Measurements from ENCODE around the gene PARP1. TPM values are rescaled to one million over a fixed set of nuclear protein-coding genes. Genes with fewer than 3 reads are reported as not detected.

The PARP1 gene
- total RNA-seq, 4 donors from 2014 or later: 62.3 to 76.9 (median 63.4) TPM

GRCh38 chr1:226353698-226354525, 54.0 kb downstream of the PARP1 start:
- no peak for TF ChIP-seq CTCF (IDR thresholded peaks at IDR 0.05)
- ATAC-seq (ENCODE audit: low FRiP score) (no peak), DNase-seq (ENCODE audit: low spot score) (no peak)

- no peak for ATAC-seq (ENCODE audit: low FRiP score)
- no peak for DNase-seq (ENCODE audit: low spot score)
- TF ChIP-seq CTCF (IDR thresholded peaks at IDR 0.05): no peak
Observed at GRCh38 chr1:226351709-226352108, 56.2 kb downstream of the PARP1 start.

GRCh38 chr1:226350519-226350865, 57.4 kb downstream of the PARP1 start:
- ATAC-seq (ENCODE audit: low FRiP score): no peak
- no peak for DNase-seq (ENCODE audit: low spot score)
- TF ChIP-seq CTCF (IDR thresholded peaks at IDR 0.05): no peak

- no peak for ATAC-seq (ENCODE audit: low FRiP score)
Observed at GRCh38 chr1:226349801-226350518, 57.9 kb downstream of the PARP1 start.

GRCh38 chr1:226349081-226349480, 58.8 kb downstream of the PARP1 start:
- DNase-seq (ENCODE audit: low spot score) (no peak), ATAC-seq (ENCODE audit: low FRiP score) (no peak)
- TF ChIP-seq CTCF (IDR thresholded peaks at IDR 0.05): no peak

More at GRCh38 chr1:226349801-226350518, 57.9 kb downstream of the PARP1 start:
- no peak for TF ChIP-seq CTCF (IDR thresholded peaks at IDR 0.05)
- DNase-seq (ENCODE audit: low spot score): no peak

GRCh38 chr1:226344441-226345259, 63.2 kb downstream of the PARP1 start:
- DNase-seq (ENCODE audit: low spot score) (no peak), ATAC-seq (ENCODE audit: low FRiP score) (no peak)

More at GRCh38 chr1:226344441-226345259, 63.2 kb downstream of the PARP1 start:
- no peak for TF ChIP-seq CTCF (IDR thresholded peaks at IDR 0.05)

All from omental fat pad (tissue), 4 donors.